Gastroesophageal sphincter (tissue), 4 donors: ENCODE data around the gene GRIA3. TPM values are rescaled to one million over a fixed set of nuclear protein-coding genes. Genes with fewer than 3 reads are reported as not detected.

Experiments used
- ATAC-seq: fragments of 150-250 bp; one replicate; pipeline ENCODE4 v1.9.1; 2016; ENCODE audit warnings: mild to moderate bottlenecking, moderate library complexity
- H3K27ac ChIP-seq, 4 donors: fragments of 200-600 bp; sonication (generic) in 3 of 4; 1 replicate in 3 of 4; 2 replicates in 1 of 4; pipeline ENCODE4 v1.5.1; 2016 to 2019
- H3K27me3 ChIP-seq: fragments of 200-600 bp; sonication (generic); one replicate; pipeline ENCODE4 v1.5.1; 2019
- H3K36me3 ChIP-seq, 2 donors: fragments of 200-600 bp; sonication (generic); one replicate each; pipeline ENCODE4 v1.5.1; 2019; ENCODE audit warnings: control low read depth in 1 of 2
- H3K4me1 ChIP-seq, 3 donors: fragments of 200-600 bp; sonication (generic); 1 replicate in 2 of 3; 2 replicates in 1 of 3; pipeline ENCODE4 v1.5.1; 2016 to 2019; ENCODE audit warnings: control low read depth in 2 of 3
- H3K4me3 ChIP-seq, 2 donors: fragments of 200-600 bp; sonication (generic); one replicate each; pipeline ENCODE4 v1.5.1; 2019; ENCODE audit warnings: mild to moderate bottlenecking in 1 of 2, moderate library complexity in 1 of 2
- H3K9me3 ChIP-seq, 3 donors: fragments of 200-600 bp; sonication (generic); one replicate each; pipeline ENCODE4 v1.5.1; 2017 to 2019; ENCODE audit warnings: control low read depth in 2 of 3
- CTCF ChIP-seq, 4 experiments: fragments of 200-600 bp in 2 of 4; fragments of 450-650 bp in 2 of 4; sonication (generic) in 1 of 4; IDR thresholded peaks; one replicate each; pipeline ENCODE4 v1.5.1; 2017 to 2019; ENCODE audit warnings: antibody characterized with exemption in 4 of 4, mild to moderate bottlenecking in 2 of 4, moderate library complexity in 2 of 4
- EP300 ChIP-seq: sonication (generic); formaldehyde crosslinking; IDR thresholded peaks from one replicate; pipeline ENCODE4 v1.6.1; 2017; ENCODE audit warnings: antibody characterized with exemption, mild to moderate bottlenecking
- POLR2A ChIP-seq, 2 donors: fragments of 450-650 bp; IDR thresholded peaks; one replicate each; pipeline ENCODE4 v1.6.1; 2017; ENCODE audit warnings: antibody characterized with exemption in 2 of 2, mild to moderate bottlenecking in 2 of 2, moderate library complexity in 1 of 2
- POLR2AphosphoS5 ChIP-seq: sonication (generic); formaldehyde crosslinking; IDR thresholded peaks from one replicate; pipeline ENCODE4 v1.6.1; 2017; ENCODE audit warnings: antibody characterized with exemption
- WGBS, 2 donors: methylation state at CpG; one replicate each; pipeline ENCODE4 v1.1.5; 2018; ENCODE audit warnings: low coverage in 1 of 2; 5-methylcytosine and 5-hydroxymethylcytosine counted together
- total RNA-seq, 4 donors: library from RNA; depleted of rRNA; stranded (reverse); fragments of >200 nt; gene quantifications; one replicate each; pipeline ENCODE4 v1.1.0, GENCODE V29; 2016

The GRIA3 gene
- total RNA-seq, 4 donors from 2014 or later, result 0.07 to 2.5 (median 1.1) TPM

- Histone ChIP-seq H3K27me3 (no peaks in the 10 kb centered on the region), H3K4me3 (no peak overlapping the region), H3K27ac (no peak overlapping the region), H3K4me1 (no peaks in the 10 kb centered on the region), H3K36me3 (no peaks in the 10 kb centered on the region), H3K9me3 (no peaks in the 10 kb centered on the region)
- no peak for TF ChIP-seq POLR2A (IDR thresholded peaks at IDR 0.05)
- TF ChIP-seq EP300, result no peak
- TF ChIP-seq CTCF (IDR thresholded peaks at IDR 0.05), result no peak
- no peak for TF ChIP-seq POLR2AphosphoS5
- no peak for ATAC-seq
- WGBS, 2 donors, result 93% methylated on average over 3 of the region's 5 CpGs; no CpG with 5 or more reads in 1 of the 2 donors
Measured at GRCh38 chrX:123442764-123443163, 258.7 kb downstream of the GRIA3 start.

- Histone ChIP-seq H3K4me1 (no peaks in the 10 kb centered on the region), H3K36me3 (no peaks in the 10 kb centered on the region), H3K27ac (no peak overlapping the region), H3K9me3 (no peaks in the 10 kb centered on the region), H3K27me3 (no peaks in the 10 kb centered on the region), H3K4me3 (no peak overlapping the region)
- 47 to 61% methylated on average over 3 of the region's 3 CpGs for WGBS, 2 donors
- ATAC-seq, result no peak
- TF ChIP-seq CTCF (IDR thresholded peaks at IDR 0.05), result no peak
- no peak for TF ChIP-seq POLR2AphosphoS5
- no peak for TF ChIP-seq POLR2A (IDR thresholded peaks at IDR 0.05)
- no peak for TF ChIP-seq EP300
Measured at GRCh38 chrX:123447506-123447905, 263.4 kb downstream of the GRIA3 start.

- Histone ChIP-seq H3K9me3 (no peaks in the 10 kb centered on the region), H3K36me3 (no peaks in the 10 kb centered on the region), H3K4me1 (no peaks in the 10 kb centered on the region), H3K27me3 (no peaks in the 10 kb centered on the region), H3K27ac (no peak overlapping the region), H3K4me3 (no peak overlapping the region)
- WGBS, 2 donors, result 74 to 87% methylated on average over 3 to 4 of the region's 4 CpGs
- TF ChIP-seq CTCF (IDR thresholded peaks at IDR 0.05), result no peak
- TF ChIP-seq POLR2AphosphoS5, result no peak
- no peak for TF ChIP-seq EP300
- TF ChIP-seq POLR2A (IDR thresholded peaks at IDR 0.05), result no peak
- no peak for ATAC-seq
Measured at GRCh38 chrX:123449335-123449734, 265.3 kb downstream of the GRIA3 start.

- H3K27me3 ChIP-seq, result no peaks in the 10 kb centered on the region
- TF ChIP-seq CTCF (IDR thresholded peaks at IDR 0.05), result peak in 2 of 4 experiments; percentile 10 to 31
- no peak for TF ChIP-seq POLR2A (IDR thresholded peaks at IDR 0.05)
- no peaks in the 10 kb centered on the region for H3K9me3 ChIP-seq
- no peaks in the 10 kb centered on the region for H3K4me1 ChIP-seq
- no peaks in the 10 kb centered on the region for H3K36me3 ChIP-seq
- 37 to 60% methylated on average over 2 to 3 of the region's 3 CpGs for WGBS, 2 donors
- H3K4me3 ChIP-seq, result no peak overlapping the region
- no peak for ATAC-seq
- no peak overlapping the region for H3K27ac ChIP-seq
Measured at GRCh38 chrX:123450222-123450621, 266.1 kb downstream of the GRIA3 start.

- H3K9me3 ChIP-seq, result no peaks in the 10 kb centered on the region
- no peaks in the 10 kb centered on the region for H3K36me3 ChIP-seq
- ATAC-seq, result no peak
- no peak overlapping the region for H3K4me3 ChIP-seq
- TF ChIP-seq CTCF (IDR thresholded peaks at IDR 0.05) (no peak), POLR2A (IDR thresholded peaks at IDR 0.05) (no peak), POLR2AphosphoS5 (no peak), EP300 (no peak)
- no peaks in the 10 kb centered on the region for H3K4me1 ChIP-seq
- no peaks in the 10 kb centered on the region for H3K27me3 ChIP-seq
- 57 to 83% methylated on average over 1 of the region's 1 CpG for WGBS, 2 donors
- H3K27ac ChIP-seq, result no peak overlapping the region
Measured at GRCh38 chrX:123454712-123455431, 270.8 kb downstream of the GRIA3 start.
